H1 (cell line): ENCODE measurements around the gene DNTT.

Experiments
- BRCA1 ChIP-seq: IDR thresholded peaks from 2 replicates; pipeline ENCODE4 v1.6.1; 2012; ENCODE audit warnings: low read depth, low read length, improper control_type of control experiment
- EGR1 ChIP-seq: IDR thresholded peaks from 2 replicates; pipeline ENCODE4 v1.6.1; 2011; ENCODE audit warnings: low read depth, low read length, borderline replicate concordance
- EP300 ChIP-seq, 2 experiments: IDR thresholded peaks; 1 replicate in 1 of 2; 2 replicates in 1 of 2; pipeline ENCODE4 v1.6.1; 2011 to 2012; ENCODE audit warnings: low read depth in 2 of 2, low read length in 2 of 2, mild to moderate bottlenecking in 2 of 2, borderline replicate concordance in 1 of 2, inconsistent platforms in 1 of 2, moderate library complexity in 1 of 2
- EZH2 ChIP-seq: fragments of 200-600 bp; sonication (generic); IDR thresholded peaks from 2 replicates; pipeline ENCODE4 v1.7.1; 2012; ENCODE audit warnings: low read depth, mild to moderate bottlenecking, moderate library complexity, low read length, inconsistent platforms; ENCODE audit not compliant: severe bottlenecking
- JUND ChIP-seq: IDR thresholded peaks from 2 replicates; pipeline ENCODE4 v1.6.1; 2011; ENCODE audit warnings: mild to moderate bottlenecking, improper control_type of control experiment, low read length
- NRF1 ChIP-seq: IDR thresholded peaks from 2 replicates; pipeline ENCODE4 v1.6.1; 2011; ENCODE audit warnings: mild to moderate bottlenecking, low read depth, low read length, improper control_type of control experiment
- POLR2A ChIP-seq, 2 experiments: IDR thresholded peaks; 1 replicate in 1 of 2; 2 replicates in 1 of 2; pipeline ENCODE4 v1.6.1; 2011; ENCODE audit warnings: low read depth in 2 of 2, low read length in 2 of 2, mild to moderate bottlenecking in 2 of 2; ENCODE audit errors: control extremely low read depth in 1 of 2
- POLR2AphosphoS5 ChIP-seq: IDR thresholded peaks from 2 replicates; pipeline ENCODE4 v1.6.1; 2011; ENCODE audit warnings: low read depth, low read length
- RAD21 ChIP-seq, 2 experiments: IDR thresholded peaks in 1 of 2; conservative IDR thresholded peaks in 1 of 2; 2 replicates each; pipeline ENCODE4 v1.6.1; 2011; ENCODE audit warnings: low read depth in 2 of 2, low read length in 2 of 2, improper control_type of control experiment in 1 of 2, inconsistent platforms in 1 of 2, mild to moderate bottlenecking in 1 of 2, moderate library complexity in 1 of 2
- RNF2 ChIP-seq: fragments of 200-900, 300-1000 bp; sonication (generic); IDR thresholded peaks from 2 replicates; pipeline ENCODE4 v1.7.1; 2016; ENCODE audit warnings: borderline replicate concordance, low read depth, mild to moderate bottlenecking, antibody characterized with exemption, low read length; ENCODE audit not compliant: poor library complexity, severe bottlenecking; ENCODE audit errors: missing control alignments
- SIN3A ChIP-seq, 2 experiments: IDR thresholded peaks in 1 of 2; conservative IDR thresholded peaks in 1 of 2; 2 replicates each; pipeline ENCODE4 v1.6.1; 2011 to 2012; ENCODE audit warnings: low read length in 2 of 2, improper control_type of control experiment in 1 of 2, low read depth in 1 of 2, mild to moderate bottlenecking in 1 of 2
- TF ChIP-seq, protein P1 (sequence below), 3 experiments: IDR thresholded peaks; 1 replicate in 2 of 3; 2 replicates in 1 of 3; pipeline versions ENCODE4 v1.5.1 to v1.6.1; 2011; ENCODE audit warnings: low read length in 3 of 3, mild to moderate bottlenecking in 3 of 3, inconsistent platforms in 2 of 3, low read depth in 1 of 3, moderate library complexity in 1 of 3; ENCODE audit not compliant: insufficient read depth in 1 of 3; ENCODE audit errors: control extremely low read depth in 1 of 3

DNA sequence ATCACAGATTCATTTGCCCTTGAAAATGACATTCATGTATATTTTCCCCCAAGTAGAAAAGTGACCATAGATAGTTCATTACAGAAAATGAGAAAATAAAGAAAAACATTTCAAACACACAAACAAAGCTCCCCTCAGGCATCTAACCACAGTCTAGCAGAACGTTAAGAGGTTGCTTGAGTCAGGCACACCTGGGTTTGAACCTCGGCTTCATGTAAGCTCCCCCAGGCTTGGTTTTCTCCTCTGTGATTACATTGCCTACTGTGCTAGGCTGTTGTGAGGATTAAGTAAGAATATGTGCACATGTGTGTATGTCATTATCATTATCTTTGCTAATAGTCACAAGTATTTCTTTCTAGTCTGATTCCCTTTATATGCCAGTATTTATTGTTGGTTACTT, 9.1 kb downstream of the DNTT start:
- TF ChIP-seq, protein P1, sequence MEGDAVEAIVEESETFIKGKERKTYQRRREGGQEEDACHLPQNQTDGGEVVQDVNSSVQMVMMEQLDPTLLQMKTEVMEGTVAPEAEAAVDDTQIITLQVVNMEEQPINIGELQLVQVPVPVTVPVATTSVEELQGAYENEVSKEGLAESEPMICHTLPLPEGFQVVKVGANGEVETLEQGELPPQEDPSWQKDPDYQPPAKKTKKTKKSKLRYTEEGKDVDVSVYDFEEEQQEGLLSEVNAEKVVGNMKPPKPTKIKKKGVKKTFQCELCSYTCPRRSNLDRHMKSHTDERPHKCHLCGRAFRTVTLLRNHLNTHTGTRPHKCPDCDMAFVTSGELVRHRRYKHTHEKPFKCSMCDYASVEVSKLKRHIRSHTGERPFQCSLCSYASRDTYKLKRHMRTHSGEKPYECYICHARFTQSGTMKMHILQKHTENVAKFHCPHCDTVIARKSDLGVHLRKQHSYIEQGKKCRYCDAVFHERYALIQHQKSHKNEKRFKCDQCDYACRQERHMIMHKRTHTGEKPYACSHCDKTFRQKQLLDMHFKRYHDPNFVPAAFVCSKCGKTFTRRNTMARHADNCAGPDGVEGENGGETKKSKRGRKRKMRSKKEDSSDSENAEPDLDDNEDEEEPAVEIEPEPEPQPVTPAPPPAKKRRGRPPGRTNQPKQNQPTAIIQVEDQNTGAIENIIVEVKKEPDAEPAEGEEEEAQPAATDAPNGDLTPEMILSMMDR (IDR thresholded peaks at IDR 0.05; ENCODE audit: control extremely low read depth in 1 of 3, insufficient read depth in 1 of 3, low read depth in 1 of 3, low read length in 3 of 3) = no peak
- TF ChIP-seq POLR2A (IDR thresholded peaks at IDR 0.05; ENCODE audit: control extremely low read depth in 1 of 2, low read depth in 2 of 2, low read length in 2 of 2) (no peak), EP300 (IDR thresholded peaks at IDR 0.05; ENCODE audit: borderline replicate concordance in 1 of 2, low read depth in 2 of 2, low read length in 2 of 2) (no peak), RAD21 (IDR thresholded peaks at IDR 0.05 in 1 of 2, conservative IDR thresholded peaks at IDR 0.05 in 1 of 2; ENCODE audit: low read depth in 2 of 2, low read length in 2 of 2) (no peak), POLR2AphosphoS5 (no peak), BRCA1 (no peak), EZH2 (no peak), JUND (no peak), SIN3A (conservative IDR thresholded peaks at IDR 0.05 in 1 of 2, IDR thresholded peaks at IDR 0.05 in 1 of 2; ENCODE audit: low read depth in 1 of 2, low read length in 2 of 2) (no peak), EGR1 (no peak), RNF2 (no peak), NRF1 (no peak)
